GM21367 (cell line): ENCODE measurements around the gene MYO6.

Source experiments
- ATAC-seq: cut with Tn5 transposase; IDR thresholded peaks from one replicate; pipeline ENCODE4 v1.9.1; 2021; ENCODE audit not compliant: unreplicated experiment

Gene MYO6

DNA sequence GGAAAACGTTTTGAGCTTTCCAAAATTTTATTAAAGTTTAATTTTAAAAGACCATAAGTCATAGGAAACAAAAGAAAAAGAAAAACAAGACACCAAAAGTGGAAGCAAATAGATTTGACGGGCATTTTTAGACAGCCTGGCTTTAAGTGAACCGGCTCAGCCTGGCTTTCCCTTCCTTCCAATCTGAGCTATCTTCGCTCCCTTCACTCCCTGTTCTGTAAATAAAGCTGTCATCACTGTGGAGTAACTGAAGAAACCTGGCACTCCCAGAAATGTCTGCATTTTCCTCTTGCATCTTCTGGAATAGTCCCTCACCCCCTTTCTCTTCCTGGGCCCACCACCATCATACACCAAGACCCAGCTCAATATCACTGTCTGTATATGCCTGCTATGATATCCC lies 191.5 kb downstream of the MYO6 start:
- ATAC-seq: no peak

- no peak for ATAC-seq
Observed at GRCh38 chr6:75941509-75941908, 192.5 kb downstream of the MYO6 start.

DNA sequence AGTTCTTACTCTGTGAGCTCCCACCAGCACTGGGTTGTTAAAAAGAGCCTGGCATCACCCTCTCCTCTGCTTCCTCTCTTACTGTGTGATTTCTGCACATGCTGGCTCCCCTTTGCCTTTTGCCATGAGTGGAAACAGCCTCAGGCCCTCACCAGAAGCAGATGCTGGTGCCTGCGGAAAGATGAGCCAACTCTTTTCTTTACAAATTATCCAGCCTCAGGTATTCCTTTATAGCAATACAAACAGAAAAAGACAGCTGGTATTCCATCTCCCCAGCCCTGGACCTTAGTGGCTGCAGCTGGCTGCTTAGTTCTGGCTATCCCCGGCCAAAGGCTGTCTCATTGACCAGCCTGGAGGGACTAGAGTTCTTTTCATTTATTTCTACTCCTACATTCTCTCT lies 194.3 kb downstream of the MYO6 start:
- no peak for ATAC-seq

DNA sequence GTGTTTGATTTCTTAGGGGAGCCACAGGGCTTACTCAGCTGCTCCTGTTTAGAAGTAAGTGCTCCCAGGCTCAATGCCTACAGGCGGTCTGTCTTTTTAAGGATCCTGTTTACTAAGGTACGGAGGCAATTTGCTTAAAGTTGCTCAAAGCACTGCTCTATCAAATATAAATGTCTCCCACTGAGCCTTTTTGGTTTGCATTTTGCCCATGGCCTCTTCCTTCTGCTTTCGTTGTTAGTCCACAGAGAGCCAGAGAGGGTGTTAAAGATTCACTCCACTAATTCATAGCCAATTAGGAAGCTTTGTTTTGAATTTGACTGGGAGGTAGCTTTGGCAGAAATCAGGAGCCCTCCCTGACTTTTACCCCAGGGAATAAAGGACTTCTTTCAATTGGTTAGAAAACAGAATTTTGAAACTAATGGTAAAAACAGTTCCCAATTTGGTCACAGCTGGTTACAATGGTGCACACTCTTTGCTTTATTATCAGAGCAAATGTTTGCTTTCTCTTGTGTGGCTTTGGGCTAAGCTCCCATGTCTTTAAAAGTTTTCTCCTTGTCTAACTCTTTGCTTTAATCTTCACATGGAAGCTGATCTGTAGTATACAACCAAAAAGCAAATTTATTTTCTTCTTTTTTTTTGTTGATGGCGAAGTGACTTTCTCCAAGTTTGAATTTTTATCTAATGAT lies 197.2 kb downstream of the MYO6 start:
- ATAC-seq: no peak

GRCh38 chr6:75947935-75948334 lies 198.9 kb downstream of the MYO6 start:
- no peak for ATAC-seq

DNA sequence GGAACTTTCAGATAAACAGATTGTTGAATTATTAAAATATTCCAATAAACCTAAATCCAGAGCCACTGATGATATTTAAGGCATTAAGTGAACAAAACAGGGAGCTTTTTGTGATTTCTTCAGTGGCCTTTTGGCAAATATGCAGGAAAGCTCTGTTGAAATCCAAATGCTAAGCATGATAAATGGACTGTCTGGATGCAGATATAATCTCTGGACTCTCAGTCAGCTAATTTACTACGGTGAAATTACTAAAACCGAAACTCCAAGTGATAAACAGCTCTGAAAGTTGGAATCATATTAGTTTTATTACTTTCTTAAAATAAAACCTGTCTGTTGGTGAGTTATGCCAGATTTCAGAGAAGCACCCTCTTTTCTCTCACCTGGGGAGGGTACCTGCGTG lies 203.1 kb downstream of the MYO6 start:
- no peak for ATAC-seq

- no peak for ATAC-seq
Observed at GRCh38 chr6:75963569-75963968, 214.5 kb downstream of the MYO6 start.

- no peak for ATAC-seq
Observed at GRCh38 chr6:75968143-75968542, 219.1 kb downstream of the MYO6 start.
